Type B pancreatic cell (in vitro differentiated cells): ENCODE data around the gene SAAL1. TPM values are rescaled to one million over a fixed set of nuclear protein-coding genes. Genes with fewer than 3 reads are reported as not detected.

Experiments
- DNase-seq: peaks from one replicate; pipeline ENCODE4 v3.0.0; 2021; ENCODE audit warnings: mixed read lengths; ENCODE audit not compliant: unreplicated experiment; ENCODE audit errors: extremely low spot score
- H3K27ac Mint-ChIP-seq: 2 replicates; pipeline ENCODE4 v1.8.0; 2021; ENCODE audit warnings: mild to moderate bottlenecking, mixed read lengths
- H3K27me3 Mint-ChIP-seq: 2 replicates; pipeline ENCODE4 v1.8.0; 2021; ENCODE audit warnings: mixed read lengths
- H3K36me3 Mint-ChIP-seq: 2 replicates; pipeline ENCODE4 v1.8.0; 2021; ENCODE audit warnings: mixed read lengths
- H3K4me1 Mint-ChIP-seq: one replicate; pipeline ENCODE4 v1.8.0; 2021; ENCODE audit warnings: mixed read lengths; ENCODE audit not compliant: unreplicated experiment
- H3K4me3 Mint-ChIP-seq: 2 replicates; pipeline ENCODE4 v1.8.0; 2021; ENCODE audit warnings: mild to moderate bottlenecking, mixed read lengths
- H3K9me3 Mint-ChIP-seq: 2 replicates; pipeline ENCODE4 v1.8.0; 2021; ENCODE audit warnings: mixed read lengths
- total RNA-seq: library from RNA; stranded (reverse); gene quantifications from 2 replicates; pipeline ENCODE4 v1.2.1, GENCODE V29; 2021; ENCODE audit warnings: low replicate concordance
- TF ChIP-seq, protein P1 (sequence below): fragments of 200-600 bp; sonication (generic); conservative IDR thresholded peaks from 2 replicates; pipeline ENCODE4 v1.5.0; 2021; ENCODE audit warnings: antibody characterized with exemption, mild to moderate bottlenecking

Gene SAAL1
- total RNA-seq, 1 donor from 2014 or later, result 29.9 TPM

DNA sequence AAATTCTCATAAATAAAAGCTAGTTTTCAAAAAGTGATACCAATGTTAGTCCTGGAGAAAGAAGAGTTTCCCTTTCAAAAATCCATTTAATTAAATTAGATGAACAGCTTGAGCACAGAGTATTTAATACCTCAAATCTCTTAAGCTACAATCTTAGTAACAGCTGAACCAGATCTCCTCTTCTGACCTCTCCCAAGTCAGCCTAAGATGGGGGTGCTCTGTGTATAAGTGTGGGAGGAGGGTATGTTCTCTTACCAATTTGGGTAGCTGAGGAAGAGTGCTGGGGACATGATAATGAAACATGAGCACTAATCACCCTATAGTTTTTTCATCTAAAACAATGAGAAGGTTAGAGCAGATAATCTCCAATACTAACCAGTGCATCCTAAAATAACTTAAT lies 69.4 kb downstream of the SAAL1 start:
- no peak for DNase-seq
- no peaks in the 10 kb centered on the region for H3K9me3 Mint-ChIP-seq
- no peak overlapping the region for H3K4me3 Mint-ChIP-seq
- H3K27ac Mint-ChIP-seq, result no peak overlapping the region
- TF ChIP-seq, protein P1, sequence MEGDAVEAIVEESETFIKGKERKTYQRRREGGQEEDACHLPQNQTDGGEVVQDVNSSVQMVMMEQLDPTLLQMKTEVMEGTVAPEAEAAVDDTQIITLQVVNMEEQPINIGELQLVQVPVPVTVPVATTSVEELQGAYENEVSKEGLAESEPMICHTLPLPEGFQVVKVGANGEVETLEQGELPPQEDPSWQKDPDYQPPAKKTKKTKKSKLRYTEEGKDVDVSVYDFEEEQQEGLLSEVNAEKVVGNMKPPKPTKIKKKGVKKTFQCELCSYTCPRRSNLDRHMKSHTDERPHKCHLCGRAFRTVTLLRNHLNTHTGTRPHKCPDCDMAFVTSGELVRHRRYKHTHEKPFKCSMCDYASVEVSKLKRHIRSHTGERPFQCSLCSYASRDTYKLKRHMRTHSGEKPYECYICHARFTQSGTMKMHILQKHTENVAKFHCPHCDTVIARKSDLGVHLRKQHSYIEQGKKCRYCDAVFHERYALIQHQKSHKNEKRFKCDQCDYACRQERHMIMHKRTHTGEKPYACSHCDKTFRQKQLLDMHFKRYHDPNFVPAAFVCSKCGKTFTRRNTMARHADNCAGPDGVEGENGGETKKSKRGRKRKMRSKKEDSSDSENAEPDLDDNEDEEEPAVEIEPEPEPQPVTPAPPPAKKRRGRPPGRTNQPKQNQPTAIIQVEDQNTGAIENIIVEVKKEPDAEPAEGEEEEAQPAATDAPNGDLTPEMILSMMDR, result no peak
- H3K36me3 Mint-ChIP-seq, result no peaks in the 10 kb centered on the region
- H3K4me1 Mint-ChIP-seq, result no peaks in the 10 kb centered on the region
- peaks cover 19% of the 10 kb centered on the region for H3K27me3 Mint-ChIP-seq

Other genes with a start within 250 kb of the SAAL1 start
- gene SERGEF, start 93.0 kb downstream of the SAAL1 start, total RNA-seq, result 26.4 and 27.1 TPM in 2 replicates
- 20.5 and 45.5 TPM in 2 replicates for gene TPH1, start 59.8 kb downstream of the SAAL1 start, total RNA-seq
- gene MRGPRX3, start 26.5 kb upstream of the SAAL1 start, total RNA-seq, result not detected in 2 replicates
- not detected in 2 replicates for gene MRGPRX4, start 66.8 kb upstream of the SAAL1 start, total RNA-seq
- gene SAA4, start 130.7 kb upstream of the SAAL1 start, total RNA-seq, result not detected in 2 replicates
- not detected in 2 replicates for gene SAA2, start 142.6 kb upstream of the SAAL1 start, total RNA-seq
- not detected in 2 replicates for gene SAA1, start 160.2 kb upstream of the SAAL1 start, total RNA-seq
- 18.1 and 18.9 TPM in 2 replicates for gene HPS5, start 216.1 kb upstream of the SAAL1 start, total RNA-seq
- gene GTF2H1, start 216.5 kb upstream of the SAAL1 start, total RNA-seq, result 38.9 and 41.6 TPM in 2 replicates